ENCODE data around the gene KIFC3. TPM values are rescaled to one million over a fixed set of nuclear protein-coding genes. Genes with fewer than 3 reads are reported as not detected.

KIFC3 gene
- total RNA-seq, 6 experiments from 2014 or later: 51.8 to 81.5 (median 72.7) TPM

GRCh38 chr16:57828272-57829161, 26.2 kb upstream of the KIFC3 start:
- peak; percentile 23; the same call in 1 of the 2 replicates for TF ChIP-seq CTCF (IDR thresholded peaks at IDR 0.05)
- no peak for DNase-seq
- peaks cover 25% of the 10 kb centered on the region for H3K27me3 Mint-ChIP-seq (ENCODE audit: insufficient read depth)
- no peak overlapping the region for H3K4me3 Mint-ChIP-seq
- no peaks in the 10 kb centered on the region for H3K36me3 Mint-ChIP-seq (ENCODE audit: low read depth)
- H3K4me1 Mint-ChIP-seq (ENCODE audit: low read depth): peaks cover 22% of the 10 kb centered on the region
- H3K9me3 Mint-ChIP-seq: no peaks in the 10 kb centered on the region
- H3K27ac Mint-ChIP-seq: no peak overlapping the region

GRCh38 chr16:57826706-57827625, 24.7 kb upstream of the KIFC3 start:
- H3K27ac Mint-ChIP-seq: no peak overlapping the region
- H3K36me3 Mint-ChIP-seq (ENCODE audit: low read depth): no peaks in the 10 kb centered on the region
- H3K27me3 Mint-ChIP-seq (ENCODE audit: insufficient read depth): peaks cover 22% of the 10 kb centered on the region
- peaks cover 22% of the 10 kb centered on the region for H3K4me1 Mint-ChIP-seq (ENCODE audit: low read depth)
- no peaks in the 10 kb centered on the region for H3K9me3 Mint-ChIP-seq
- no peak for TF ChIP-seq CTCF (IDR thresholded peaks at IDR 0.05)
- H3K4me3 Mint-ChIP-seq: no peak overlapping the region
- peak; percentile 9 for DNase-seq

GRCh38 chr16:57826052-57826451, 23.8 kb upstream of the KIFC3 start:
- Mint-ChIP-seq H3K36me3 (ENCODE audit: low read depth) (no peaks in the 10 kb centered on the region), H3K27me3 (ENCODE audit: insufficient read depth) (peaks cover 22% of the 10 kb centered on the region), H3K9me3 (no peaks in the 10 kb centered on the region), H3K4me1 (ENCODE audit: low read depth) (peaks cover 22% of the 10 kb centered on the region), H3K27ac (no peak overlapping the region), H3K4me3 (no peak overlapping the region)
- no peak for DNase-seq
- no peak for TF ChIP-seq CTCF (IDR thresholded peaks at IDR 0.05)

GRCh38 chr16:57825298-57826044, 23.2 kb upstream of the KIFC3 start:
- Mint-ChIP-seq H3K4me3 (no peak overlapping the region), H3K4me1 (ENCODE audit: low read depth) (peaks cover 22% of the 10 kb centered on the region), H3K9me3 (no peaks in the 10 kb centered on the region), H3K27me3 (ENCODE audit: insufficient read depth) (peaks cover 22% of the 10 kb centered on the region), H3K36me3 (ENCODE audit: low read depth) (no peaks in the 10 kb centered on the region), H3K27ac (no peak overlapping the region)
- no peak for DNase-seq
- no peak for TF ChIP-seq CTCF (IDR thresholded peaks at IDR 0.05)

- DNase-seq: no peak
- no peak overlapping the region for H3K4me3 Mint-ChIP-seq
- TF ChIP-seq CTCF (IDR thresholded peaks at IDR 0.05): no peak
- H3K36me3 Mint-ChIP-seq (ENCODE audit: low read depth): no peaks in the 10 kb centered on the region
- peaks cover 22% of the 10 kb centered on the region for H3K27me3 Mint-ChIP-seq (ENCODE audit: insufficient read depth)
- H3K9me3 Mint-ChIP-seq: no peaks in the 10 kb centered on the region
- peaks cover 21% of the 10 kb centered on the region for H3K4me1 Mint-ChIP-seq (ENCODE audit: low read depth)
- H3K27ac Mint-ChIP-seq: no peak overlapping the region
These were observed 22.6 kb upstream of the KIFC3 start for GRCh38 chr16:57824888-57825287.

Data from HFFc6 (cell line).